Upper lobe of right lung (tissue), 1 donor: ENCODE measurements around the gene GPR137C. TPM values are rescaled to one million over a fixed set of nuclear protein-coding genes. Genes with fewer than 3 reads are reported as not detected.

Experiments used
- ATAC-seq: fragments of 200-7000 bp; cut with Tn5 transposase; one replicate; pipeline ENCODE4 v1.9.1; 2020; ENCODE audit warnings: mild to moderate bottlenecking, moderate library complexity
- DNase-seq: peaks from one replicate; pipeline ENCODE4 v3.0.0-alpha.2; 2020
- H3K27ac ChIP-seq: fragments of 200-600 bp; one replicate; pipeline ENCODE4 v1.8.0; 2022
- H3K27me3 ChIP-seq: fragments of 200-600 bp; one replicate; pipeline ENCODE4 v1.8.0; 2022; ENCODE audit warnings: mild to moderate bottlenecking
- H3K36me3 ChIP-seq: fragments of 200-600 bp; one replicate; pipeline ENCODE4 v1.8.0; 2022
- H3K4me1 ChIP-seq: fragments of 200-600 bp; one replicate; pipeline ENCODE4 v1.8.0; 2022
- H3K4me3 ChIP-seq: fragments of 200-600 bp; one replicate; pipeline ENCODE4 v1.8.0; 2022; ENCODE audit warnings: mild to moderate bottlenecking
- H3K9me3 ChIP-seq: fragments of 200-600 bp; one replicate; pipeline ENCODE4 v1.8.0; 2022
- intact Hi-C: fragments of 100-400 bp; cut with DNase I; formaldehyde crosslinking; loops from one replicate; pipeline ENCODE4 v1.11.0; 2022
- total RNA-seq: library from RNA; stranded (reverse); fragmentation: NEBNext Ultra II Directional; extraction: Animal tissue kit (Norgen Biotek cat#: 25700); gene quantifications from one replicate; pipeline ENCODE4 v1.2.1, GENCODE V29; 2021
- TF ChIP-seq, protein P1 (sequence below): fragments of 200-600 bp; IDR thresholded peaks from one replicate; pipeline ENCODE4 v1.8.0; 2022; ENCODE audit warnings: antibody characterized with exemption
- donor health status: DM: no; HTN: yes; CAD: no; lungs with severe emphysema.

GPR137C gene
- total RNA-seq, 1 donor from 2014 or later, result 1.5 TPM

DNA sequence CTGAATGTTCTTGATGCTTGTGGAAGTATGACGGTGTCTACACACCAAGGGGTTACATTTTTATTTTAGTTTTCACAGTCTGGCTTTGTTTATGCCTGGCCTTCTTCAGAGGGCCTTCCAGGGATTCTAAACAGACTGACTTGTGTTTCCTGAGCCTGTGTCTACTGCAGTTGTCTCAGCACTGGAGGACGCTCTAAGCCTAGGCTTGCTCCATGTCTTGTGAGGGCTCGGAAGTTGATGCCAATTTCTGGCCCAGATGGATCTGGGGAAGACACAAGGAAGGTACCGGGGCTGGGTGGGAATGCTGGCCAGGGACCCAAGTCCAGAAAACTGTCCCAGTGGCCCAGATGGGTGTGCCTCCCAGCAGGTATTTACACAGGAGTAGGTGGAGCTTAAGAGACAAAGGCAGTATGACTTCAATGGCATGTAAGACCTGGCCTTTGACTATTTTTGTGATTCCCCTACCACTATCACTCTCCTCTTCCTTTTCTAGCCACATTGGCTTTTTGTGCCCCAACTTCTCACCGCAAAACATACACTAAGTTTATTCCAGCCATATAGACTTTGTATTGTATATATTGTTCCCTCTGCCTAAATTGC lies 56.9 kb downstream of the GPR137C start:
- TF ChIP-seq, protein P1, sequence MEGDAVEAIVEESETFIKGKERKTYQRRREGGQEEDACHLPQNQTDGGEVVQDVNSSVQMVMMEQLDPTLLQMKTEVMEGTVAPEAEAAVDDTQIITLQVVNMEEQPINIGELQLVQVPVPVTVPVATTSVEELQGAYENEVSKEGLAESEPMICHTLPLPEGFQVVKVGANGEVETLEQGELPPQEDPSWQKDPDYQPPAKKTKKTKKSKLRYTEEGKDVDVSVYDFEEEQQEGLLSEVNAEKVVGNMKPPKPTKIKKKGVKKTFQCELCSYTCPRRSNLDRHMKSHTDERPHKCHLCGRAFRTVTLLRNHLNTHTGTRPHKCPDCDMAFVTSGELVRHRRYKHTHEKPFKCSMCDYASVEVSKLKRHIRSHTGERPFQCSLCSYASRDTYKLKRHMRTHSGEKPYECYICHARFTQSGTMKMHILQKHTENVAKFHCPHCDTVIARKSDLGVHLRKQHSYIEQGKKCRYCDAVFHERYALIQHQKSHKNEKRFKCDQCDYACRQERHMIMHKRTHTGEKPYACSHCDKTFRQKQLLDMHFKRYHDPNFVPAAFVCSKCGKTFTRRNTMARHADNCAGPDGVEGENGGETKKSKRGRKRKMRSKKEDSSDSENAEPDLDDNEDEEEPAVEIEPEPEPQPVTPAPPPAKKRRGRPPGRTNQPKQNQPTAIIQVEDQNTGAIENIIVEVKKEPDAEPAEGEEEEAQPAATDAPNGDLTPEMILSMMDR, result no peak
- Histone ChIP-seq H3K4me3 (no peak overlapping the region), H3K4me1 (no peaks in the 10 kb centered on the region), H3K36me3 (no peaks in the 10 kb centered on the region), H3K27me3 (no peaks in the 10 kb centered on the region), H3K27ac (no peak overlapping the region), H3K9me3 (no peaks in the 10 kb centered on the region)
- intact Hi-C loops, result no loop called here
- ATAC-seq (no peak), DNase-seq (no peak)

DNA sequence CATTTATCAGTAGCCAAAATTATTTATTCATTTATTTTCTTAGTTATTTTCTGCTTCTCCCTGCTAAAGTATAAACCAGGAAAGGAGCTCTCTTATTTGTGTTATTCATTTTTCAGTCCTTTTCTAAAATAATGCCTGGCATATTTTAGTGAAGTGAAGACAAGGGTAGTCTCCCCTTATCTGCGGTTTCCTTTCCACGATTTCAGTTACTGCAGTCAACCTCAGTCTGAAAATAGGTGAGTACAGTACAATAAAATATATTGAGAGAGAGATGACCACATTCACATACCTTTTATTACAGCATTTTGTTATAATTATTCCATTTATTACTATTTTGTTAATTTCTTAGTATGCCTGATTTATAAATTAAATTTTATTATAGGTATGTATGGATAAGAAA lies 57.6 kb downstream of the GPR137C start:
- DNase-seq (no peak), ATAC-seq (no peak)
- TF ChIP-seq, protein P1, result no peak
- H3K4me1 ChIP-seq, result no peaks in the 10 kb centered on the region
- no peak overlapping the region for H3K27ac ChIP-seq
- no peaks in the 10 kb centered on the region for H3K36me3 ChIP-seq
- H3K9me3 ChIP-seq, result no peaks in the 10 kb centered on the region
- H3K27me3 ChIP-seq, result no peaks in the 10 kb centered on the region
- H3K4me3 ChIP-seq, result no peak overlapping the region
- intact Hi-C loops, result no loop called here

DNA sequence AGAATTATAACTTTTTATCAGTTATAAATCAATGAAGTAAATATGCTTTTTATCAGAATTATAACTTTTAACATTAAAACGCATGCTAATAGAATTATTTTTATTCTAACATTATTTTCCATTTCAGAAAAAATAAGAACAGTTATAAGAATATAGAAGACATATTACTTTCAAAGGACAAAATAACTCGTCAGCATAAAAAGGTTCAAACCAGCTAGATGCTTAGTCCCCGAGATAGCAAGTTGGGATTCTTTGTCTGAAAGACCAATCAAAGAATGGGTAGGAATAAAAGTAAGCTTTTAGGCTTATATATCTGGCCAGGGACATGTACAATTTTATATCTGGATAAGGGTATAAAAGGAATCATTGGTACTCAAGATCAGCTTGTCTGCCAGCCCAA lies 66.0 kb downstream of the GPR137C start:
- Histone ChIP-seq H3K9me3 (no peaks in the 10 kb centered on the region), H3K4me3 (no peak overlapping the region), H3K4me1 (no peaks in the 10 kb centered on the region), H3K27me3 (no peaks in the 10 kb centered on the region), H3K36me3 (no peaks in the 10 kb centered on the region), H3K27ac (no peak overlapping the region)
- ATAC-seq (no peak), DNase-seq (no peak)
- intact Hi-C loops, result no loop called here
- TF ChIP-seq, protein P1, result no peak

DNA sequence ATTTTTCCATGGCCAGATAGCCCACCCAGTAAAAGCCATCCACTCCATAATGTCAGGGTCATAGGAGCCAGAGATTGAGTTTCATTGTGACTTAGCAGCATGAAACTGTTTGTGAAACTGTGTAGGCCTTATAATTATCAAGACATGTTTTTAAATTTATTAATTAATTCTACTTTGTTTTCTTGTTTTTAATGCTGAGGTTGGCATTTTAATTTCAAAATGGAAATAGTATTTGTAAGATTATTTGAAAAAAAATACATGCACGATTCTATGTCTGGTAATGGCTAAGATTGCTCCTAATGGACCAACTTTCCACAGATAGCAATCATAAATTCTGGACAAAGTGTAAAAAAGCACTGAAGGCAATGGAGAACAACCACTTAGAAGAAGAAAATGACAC lies 67.1 kb downstream of the GPR137C start:
- H3K27ac ChIP-seq, result no peak overlapping the region
- H3K4me1 ChIP-seq, result no peaks in the 10 kb centered on the region
- no peak for ATAC-seq
- no peaks in the 10 kb centered on the region for H3K27me3 ChIP-seq
- no peak overlapping the region for H3K4me3 ChIP-seq
- H3K36me3 ChIP-seq, result no peaks in the 10 kb centered on the region
- intact Hi-C loops, result no loop called here
- no peaks in the 10 kb centered on the region for H3K9me3 ChIP-seq
- TF ChIP-seq, protein P1, result no peak
- no peak for DNase-seq

DNA sequence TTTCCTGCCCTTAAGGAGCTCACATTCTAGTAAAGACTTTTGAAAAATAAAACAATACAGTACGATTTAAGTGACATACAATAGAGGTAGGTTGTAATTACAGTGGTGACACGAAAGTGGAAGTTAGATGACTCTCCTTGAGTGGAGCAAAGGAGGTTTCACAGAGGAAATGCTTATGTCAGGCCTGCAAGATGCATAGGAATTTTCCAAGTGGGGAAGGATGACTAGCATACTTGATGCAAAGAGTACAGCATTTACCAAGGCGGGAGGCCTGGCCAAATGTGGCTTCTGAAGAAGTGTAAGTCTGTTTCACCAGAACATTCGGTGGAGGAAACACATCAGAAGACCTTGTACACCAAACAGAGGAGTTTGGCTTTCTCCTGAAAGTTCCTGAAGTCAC lies 87.5 kb downstream of the GPR137C start:
- peaks cover 32% of the 10 kb centered on the region for H3K36me3 ChIP-seq
- TF ChIP-seq, protein P1, result no peak

DNA sequence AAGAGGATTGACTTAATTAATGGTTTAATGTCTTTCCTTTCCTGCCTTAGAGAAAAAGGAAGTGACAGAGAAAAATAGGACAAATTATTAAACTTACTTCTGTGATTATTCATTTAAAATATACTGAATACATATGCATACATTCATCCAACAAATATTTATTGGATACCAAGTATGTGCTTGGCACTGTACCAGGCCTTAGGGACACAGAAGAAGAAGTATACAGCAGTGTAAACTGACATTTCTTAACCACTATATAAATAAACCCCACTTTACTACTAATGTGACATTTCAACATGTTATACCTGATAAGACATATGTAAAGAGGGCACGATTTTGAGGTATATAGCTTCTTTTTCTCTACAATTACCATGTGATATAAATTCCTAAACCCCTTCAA lies 89.1 kb downstream of the GPR137C start:
- Histone ChIP-seq H3K27me3 (no peaks in the 10 kb centered on the region), H3K9me3 (no peaks in the 10 kb centered on the region), H3K4me3 (no peak overlapping the region), H3K4me1 (no peaks in the 10 kb centered on the region), H3K36me3 (peaks cover 46% of the 10 kb centered on the region), H3K27ac (no peak overlapping the region)
- TF ChIP-seq, protein P1, result no peak
- DNase-seq, result no peak
- no peak for ATAC-seq
- intact Hi-C loops, result no loop called here

More for the DNA sequence above, 87.5 kb downstream of the GPR137C start:
- no peak overlapping the region for H3K4me3 ChIP-seq
- no peak for DNase-seq
- intact Hi-C loops, result no loop called here
- no peak overlapping the region for H3K27ac ChIP-seq
- H3K9me3 ChIP-seq, result no peaks in the 10 kb centered on the region
- no peak for ATAC-seq
- H3K4me1 ChIP-seq, result no peaks in the 10 kb centered on the region
- no peaks in the 10 kb centered on the region for H3K27me3 ChIP-seq
